K562 (cell line): ENCODE data around the gene GNAQ. TPM values are rescaled to one million over a fixed set of nuclear protein-coding genes. Genes with fewer than 3 reads are reported as not detected.

Source experiments
- ATAC-seq: fragments of 200-7000 bp; cut with Tn5 transposase; 3 replicates; pipeline ENCODE4 v1.9.1; 2020; ENCODE audit warnings: moderate library complexity
- BruUV-seq: library from RNA; stranded (reverse); fragments of 400-500 nt; replicated peaks from 2 replicates; lab custom pipeline; 2021; lab: Mats Ljungman, UMichigan
- CTCF ChIA-PET: fragments of 300-600 bp; formaldehyde crosslinking; extraction: SDS; loops from one replicate; lab custom pipeline; 2021; ENCODE audit warnings: low intra/inter-chr PET ratio; lab: Yijun Ruan, JAX
- POLR2A ChIA-PET: fragments of 300-600, 350-650 bp; sonication (Branson Sonifier 250); formaldehyde crosslinking; extraction: SDS; loops from one replicate; lab custom pipeline; 2021; ENCODE audit warnings: antibody characterized with exemption, inconsistent platforms; lab: Yijun Ruan, JAX
- DNase-seq, 4 experiments: peaks; one replicate each; pipeline versions ENCODE4 v3.0.0 to v3.0.0-alpha.2; 2011 to 2018; ENCODE audit warnings: low spot score in 3 of 4, mixed read lengths in 3 of 4; ENCODE audit errors: extremely low read depth in 1 of 4
- FAIRE-seq: peaks from 2 replicates; lab custom pipeline; 2011; peaks lifted over from hg19 to GRCh38; lab: Jason Lieb, UNC
- H2AFZ ChIP-seq: 2 replicates; pipeline ENCODE4 v1.6.0; 2011; ENCODE audit warnings: low read depth, low read length, control low read depth, inconsistent platforms
- H3K27ac ChIP-seq: fragments of 200-600 bp; 3 replicates; pipeline ENCODE4 v1.8.0; 2011; ENCODE audit warnings: low read depth, mild to moderate bottlenecking, control low read depth, inconsistent platforms, low read length, moderate library complexity, mixed read lengths; ENCODE audit errors: extremely low read depth
- H3K27me3 ChIP-seq, 2 experiments: fragments of 300-600 bp in 1 of 2; 2 replicates in 1 of 2; 3 replicates in 1 of 2; pipeline versions ENCODE4 v1.6.0 to v1.8.0; 2011; ENCODE audit warnings: inconsistent platforms in 2 of 2, low read length in 2 of 2, mild to moderate bottlenecking in 1 of 2, mixed read lengths in 1 of 2, moderate library complexity in 1 of 2; ENCODE audit not compliant: control insufficient read depth in 2 of 2, insufficient read depth in 2 of 2
- H3K36me3 ChIP-seq: fragments of 300-600 bp; 3 replicates; pipeline ENCODE4 v1.8.0; 2011; ENCODE audit warnings: mild to moderate bottlenecking, low read length, inconsistent platforms; ENCODE audit not compliant: control insufficient read depth, insufficient read depth
- H3K4me1 ChIP-seq, 2 experiments: fragments of 200-600 bp in 1 of 2; replicated peaks in 1 of 2; 2 replicates in 1 of 2; 3 replicates in 1 of 2; pipeline versions ENCODE4 v1.5.1 to v1.8.0; 2011; ENCODE audit warnings: inconsistent platforms in 2 of 2, low read length in 2 of 2, mild to moderate bottlenecking in 1 of 2, mixed read lengths in 1 of 2, moderate library complexity in 1 of 2; ENCODE audit not compliant: control insufficient read depth in 2 of 2, insufficient read depth in 2 of 2
- H3K4me2 ChIP-seq: 2 replicates; pipeline ENCODE4 v1.6.1; 2011; ENCODE audit warnings: low read length, control low read depth, inconsistent platforms, mixed read lengths; ENCODE audit not compliant: insufficient read depth
- H3K4me3 ChIP-seq: fragments of 200-600 bp; sonication (generic), shearing (Covaris generic); 2 replicates; pipeline ENCODE4 v1.5.1; 2016; ENCODE audit warnings: control low read depth, inconsistent platforms
- H3K79me2 ChIP-seq: fragments of 200-600 bp; 3 replicates; pipeline ENCODE4 v1.8.0; 2011; ENCODE audit warnings: low read length, inconsistent platforms; ENCODE audit not compliant: control insufficient read depth, insufficient read depth
- H3K9ac ChIP-seq, 2 experiments: 2 replicates each; pipeline versions ENCODE4 v1.6.0 to v1.6.1; 2011; ENCODE audit warnings: low read depth in 2 of 2, low read length in 2 of 2, control low read depth in 1 of 2, inconsistent platforms in 1 of 2, mild to moderate bottlenecking in 1 of 2, mixed read lengths in 1 of 2; ENCODE audit not compliant: insufficient read depth in 1 of 2
- H3K9me1 ChIP-seq: one replicate; pipeline ENCODE4 v1.6.0; 2011; ENCODE audit warnings: inconsistent platforms, mild to moderate bottlenecking, low read length, moderate library complexity; ENCODE audit not compliant: control insufficient read depth, insufficient read depth
- H3K9me3 ChIP-seq: replicated peaks from 2 replicates; pipeline ENCODE4 v1.5.1; 2011; ENCODE audit warnings: low read depth, low read length, inconsistent platforms; ENCODE audit not compliant: control insufficient read depth, insufficient read depth
- H4K20me1 ChIP-seq: replicated peaks from 2 replicates; pipeline ENCODE4 v1.6.1; 2011; ENCODE audit warnings: low read length, inconsistent platforms, mixed read lengths; ENCODE audit not compliant: control insufficient read depth, insufficient read depth
- BRD4 ChIP-seq: fragments of 200-600 bp; sonication (generic); IDR thresholded peaks from 2 replicates; pipeline ENCODE4 v1.6.1; 2017; ENCODE audit warnings: inconsistent platforms
- FOXA3 ChIP-seq, 2 experiments: fragments of 450-650 bp in 1 of 2; sonication (generic) in 1 of 2; formaldehyde crosslinking; IDR thresholded peaks in 1 of 2; conservative IDR thresholded peaks in 1 of 2; 2 replicates each; pipeline versions ENCODE4 v1.4.0 to v1.8.0; 2020 to 2022; ENCODE audit warnings: mild to moderate bottlenecking in 2 of 2, missing genetic modification reagents in 1 of 2
- MEIS2 ChIP-seq: fragments of 450-650 bp; IDR thresholded peaks from 2 replicates; pipeline ENCODE4 v1.6.1; 2014; ENCODE audit warnings: mild to moderate bottlenecking; ENCODE audit not compliant: partially characterized antibody
- RBM22 ChIP-seq: fragments of 200-400 bp; formaldehyde crosslinking; IDR thresholded peaks from 2 replicates; pipeline ENCODE4 v1.6.1; 2018; ENCODE audit warnings: low read length, low read depth; ENCODE audit not compliant: poor library complexity, severe bottlenecking
- RCOR1 ChIP-seq, 2 experiments: IDR thresholded peaks; 2 replicates each; pipeline ENCODE4 v1.6.1; 2012; ENCODE audit warnings: low read depth in 2 of 2, low read length in 2 of 2, borderline replicate concordance in 1 of 2, improper control_type of control experiment in 1 of 2
- SRSF9 ChIP-seq: fragments of 200-400 bp; formaldehyde crosslinking; IDR thresholded peaks from 2 replicates; pipeline ENCODE4 v1.6.1; 2017; ENCODE audit warnings: low read depth, low read length, borderline replicate concordance
- ZNF830 ChIP-seq: fragments of 250-450 bp; sonication (Bioruptor Pico); IDR thresholded peaks from 2 replicates; pipeline ENCODE4 v1.5.0; 2021; ENCODE audit warnings: mild to moderate bottlenecking
- WGBS: fragments of 100-300 bp; shearing (Covaris generic); methylation state at CpG from one replicate; pipeline ENCODE4 v1.1.6; 2016; ENCODE audit warnings: low coverage, mixed read lengths; ENCODE audit not compliant: insufficient coverage; ENCODE audit errors: missing lambda C conversion rate; 5-methylcytosine and 5-hydroxymethylcytosine counted together
- in situ Hi-C: fragments of 300-500 bp; cut with MboI; formaldehyde crosslinking; loops from 4 replicates; pipeline ENCODE4 v1.15.0; 2018; ENCODE audit warnings: inconsistent platforms, mixed read lengths
- intact Hi-C: fragments of 100-400 bp; cut with micrococcal nuclease; formaldehyde crosslinking; loops from 2 replicates; pipeline ENCODE4 v1.14.2; 2022
- polyA plus RNA-seq, 8 experiments: library from polyadenylated mRNA; depleted of rRNA in 4 of 8; stranded (reverse) in 5 of 8; unstranded in 3 of 8; fragments of >200 nt; fragmentation: Nextera tagmentation in 2 of 8; fragmentation: Illumina TruSeq in 1 of 8; extraction: Ambion mirVana in 2 of 8; extraction: Trizol in 1 of 8; gene quantifications; 2 replicates each; pipeline versions ENCODE4 v1.2.1 to v1.2.3, GENCODE V29; 2011 to 2014; ENCODE audit warnings: inconsistent platforms in 1 of 8, missing spikeins in 1 of 8
- total RNA-seq, 7 experiments: library from RNA; depleted of rRNA in 6 of 7; stranded (reverse); fragments of >200 nt in 6 of 7; fragmentation: Illumina TruSeq in 2 of 7; extraction: Trizol in 2 of 7; gene quantifications; 2 replicates each; pipeline versions ENCODE4 v1.2.1 to v1.2.3, GENCODE V29; 2011 to 2021; ENCODE audit warnings: low replicate concordance in 1 of 7
- TF ChIP-seq, protein P1 (sequence below): fragments of 250-450 bp; sonication (Bioruptor Pico); IDR thresholded peaks from 2 replicates; pipeline ENCODE4 v1.5.0; 2021
- TF ChIP-seq, protein P2 (sequence below): fragments of 450-650 bp; IDR thresholded peaks from 2 replicates; pipeline ENCODE4 v1.6.1; 2016
- TF ChIP-seq, protein P3 (sequence below), 2 experiments: IDR thresholded peaks in 1 of 2; conservative IDR thresholded peaks in 1 of 2; 2 replicates each; pipeline ENCODE4 v1.6.1; 2016; ENCODE audit warnings: low read depth in 2 of 2, mild to moderate bottlenecking in 1 of 2, missing compliant biosample characterization in 1 of 2, missing genetic modification characterization in 1 of 2, moderate library complexity in 1 of 2

The GNAQ gene
- total and polyA plus RNA-seq, 9 of the 15 experiments (the other 6 are each of a cell fraction or from before 2014, with no cell fraction given): 4.8 to 27.9 (median 17.5) TPM

DNA sequence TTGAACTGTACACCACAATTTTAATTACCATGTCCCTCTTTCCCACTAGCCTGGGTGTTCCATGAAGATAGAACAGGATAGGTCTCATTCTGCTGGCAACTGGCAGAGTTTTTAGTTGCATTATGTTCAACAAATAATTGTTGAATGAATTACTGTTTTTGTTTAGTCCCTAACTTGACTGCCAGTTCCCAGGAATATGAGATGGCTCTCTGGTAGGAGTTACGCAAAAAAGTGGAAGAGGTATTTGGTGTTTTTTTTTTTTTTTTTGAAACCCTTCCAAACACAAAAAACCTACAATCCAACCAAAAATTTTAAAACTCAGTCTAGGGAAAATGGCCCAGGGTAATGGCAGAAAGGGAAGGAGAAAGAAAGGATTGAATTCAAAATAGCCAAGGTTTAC lies 153.6 kb downstream of the GNAQ start:
- TF ChIP-seq, protein P1, sequence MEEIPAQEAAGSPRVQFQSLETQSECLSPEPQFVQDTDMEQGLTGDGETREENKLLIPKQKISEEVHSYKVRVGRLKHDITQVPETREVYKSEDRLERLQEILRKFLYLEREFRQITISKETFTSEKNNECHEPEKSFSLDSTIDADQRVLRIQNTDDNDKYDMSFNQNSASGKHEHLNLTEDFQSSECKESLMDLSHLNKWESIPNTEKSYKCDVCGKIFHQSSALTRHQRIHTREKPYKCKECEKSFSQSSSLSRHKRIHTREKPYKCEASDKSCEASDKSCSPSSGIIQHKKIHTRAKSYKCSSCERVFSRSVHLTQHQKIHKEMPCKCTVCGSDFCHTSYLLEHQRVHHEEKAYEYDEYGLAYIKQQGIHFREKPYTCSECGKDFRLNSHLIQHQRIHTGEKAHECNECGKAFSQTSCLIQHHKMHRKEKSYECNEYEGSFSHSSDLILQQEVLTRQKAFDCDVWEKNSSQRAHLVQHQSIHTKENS (CRISPR knock-in tag): no peak
- Histone ChIP-seq H3K4me3 (no peak overlapping the region), H3K9me1 (no peaks in the 10 kb centered on the region), H3K79me2 (peaks cover 40% of the 10 kb centered on the region), H3K27ac (no peak overlapping the region), H3K4me1 (peaks cover 0 to 12% of the 10 kb centered on the region in 2 experiments; a peak in 2 of 5 replicates), H2AFZ (no peak overlapping the region), H3K4me2 (no peak overlapping the region), H3K27me3 (no peaks in the 10 kb centered on the region), H4K20me1 (no peaks in the 10 kb centered on the region), H3K36me3 (no peaks in the 10 kb centered on the region; the same call in 2 of the 3 replicates), H3K9ac (no peak overlapping the region), H3K9me3 (no peaks in the 10 kb centered on the region)
- intact Hi-C loops: no loop called here
- 67% methylated on average over 1 of the region's 1 CpG for WGBS
- no peak for ATAC-seq
- no peak for DNase-seq
- BruUV-seq: no TSS peak
- POLR2A ChIA-PET: no interaction called here
- in situ Hi-C loops: no loop called here
- FAIRE-seq: no peak
- CTCF ChIA-PET: no interaction called here

DNA sequence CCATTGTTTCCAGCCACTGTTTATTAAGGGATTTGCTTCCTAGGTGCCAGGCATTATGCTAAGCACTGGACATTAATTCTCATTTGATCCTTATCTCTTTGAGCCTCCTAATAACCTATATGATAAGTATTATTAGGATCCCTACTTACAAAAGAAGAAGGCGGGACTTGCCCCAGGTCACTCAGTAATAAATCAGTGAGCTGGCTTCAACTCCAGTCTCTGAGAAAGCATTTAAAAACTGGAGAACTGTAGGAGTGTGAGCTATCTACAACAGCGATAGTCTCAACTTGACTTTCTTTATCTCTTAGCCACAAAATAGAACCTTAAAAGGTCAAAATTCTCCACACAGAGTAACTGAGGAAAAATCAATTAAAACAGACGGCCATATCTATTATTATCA lies 155.0 kb downstream of the GNAQ start:
- no peak overlapping the region for H3K9ac ChIP-seq
- H3K9me1 ChIP-seq: no peaks in the 10 kb centered on the region
- in situ Hi-C loops (no loop called here), intact Hi-C loops (no loop called here)
- H3K4me2 ChIP-seq: no peak overlapping the region
- WGBS: 17% methylated on average over 3 of the region's 3 CpGs
- POLR2A ChIA-PET: no interaction called here
- no TSS peak for BruUV-seq
- no peak overlapping the region for H3K4me3 ChIP-seq
- CTCF ChIA-PET: no interaction called here
- H4K20me1 ChIP-seq: no peaks in the 10 kb centered on the region
- no peaks in the 10 kb centered on the region; the same call in 2 of the 3 replicates for H3K36me3 ChIP-seq
- H3K27ac ChIP-seq: no peak overlapping the region
- H2AFZ ChIP-seq: no peak overlapping the region
- DNase-seq (no peak), FAIRE-seq (no peak), ATAC-seq (no peak)
- H3K4me1 ChIP-seq: peaks cover 0 to 5% of the 10 kb centered on the region in 2 experiments; a peak in 2 of 5 replicates
- TF ChIP-seq SRSF9 (no peak), FOXA3 (CRISPR knock-in tag; conservative IDR thresholded peaks at IDR 0.05 in 1 of 2, IDR thresholded peaks at IDR 0.05 in 1 of 2) (no peak), MEIS2 (peak; percentile 43), ZNF830 (no peak), RBM22 (no peak), BRD4 (no peak), RCOR1 (IDR thresholded peaks at IDR 0.05; ENCODE audit: borderline replicate concordance in 1 of 2, low read depth in 2 of 2, low read length in 2 of 2) (peak in 1 of 2 experiments; percentile 37; a peak in 1 of 4 replicates)
- TF ChIP-seq, protein P2, sequence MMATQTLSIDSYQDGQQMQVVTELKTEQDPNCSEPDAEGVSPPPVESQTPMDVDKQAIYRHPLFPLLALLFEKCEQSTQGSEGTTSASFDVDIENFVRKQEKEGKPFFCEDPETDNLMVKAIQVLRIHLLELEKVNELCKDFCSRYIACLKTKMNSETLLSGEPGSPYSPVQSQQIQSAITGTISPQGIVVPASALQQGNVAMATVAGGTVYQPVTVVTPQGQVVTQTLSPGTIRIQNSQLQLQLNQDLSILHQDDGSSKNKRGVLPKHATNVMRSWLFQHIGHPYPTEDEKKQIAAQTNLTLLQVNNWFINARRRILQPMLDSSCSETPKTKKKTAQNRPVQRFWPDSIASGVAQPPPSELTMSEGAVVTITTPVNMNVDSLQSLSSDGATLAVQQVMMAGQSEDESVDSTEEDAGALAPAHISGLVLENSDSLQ: peak; percentile 44; the same call in 1 of the 2 replicates
- TF ChIP-seq, protein P3, sequence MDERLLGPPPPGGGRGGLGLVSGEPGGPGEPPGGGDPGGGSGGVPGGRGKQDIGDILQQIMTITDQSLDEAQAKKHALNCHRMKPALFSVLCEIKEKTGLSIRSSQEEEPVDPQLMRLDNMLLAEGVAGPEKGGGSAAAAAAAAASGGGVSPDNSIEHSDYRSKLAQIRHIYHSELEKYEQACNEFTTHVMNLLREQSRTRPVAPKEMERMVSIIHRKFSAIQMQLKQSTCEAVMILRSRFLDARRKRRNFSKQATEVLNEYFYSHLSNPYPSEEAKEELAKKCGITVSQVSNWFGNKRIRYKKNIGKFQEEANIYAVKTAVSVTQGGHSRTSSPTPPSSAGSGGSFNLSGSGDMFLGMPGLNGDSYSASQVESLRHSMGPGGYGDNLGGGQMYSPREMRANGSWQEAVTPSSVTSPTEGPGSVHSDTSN (CRISPR knock-in tag; IDR thresholded peaks at IDR 0.05; ENCODE audit: low read depth): no peak
- TF ChIP-seq, protein P3 (tag; conservative IDR thresholded peaks at IDR 0.05; ENCODE audit: low read depth): 0 out of 2 replicates have a peak, but pooled peaks have one; percentile 15
- peaks cover 38% of the 10 kb centered on the region for H3K79me2 ChIP-seq
- H3K27me3 ChIP-seq: no peaks in the 10 kb centered on the region
- H3K9me3 ChIP-seq: no peaks in the 10 kb centered on the region
